Neural progenitor cell (in vitro differentiated cells): ENCODE results near the gene OR4M1.
"Not testable (repeated sequence)": the region's sequence is repeated elsewhere in the genome, so short reads cannot be mapped to it uniquely, and the experiment has no call there.

Experiments
- EZH2phosphoT487 ChIP-seq: fragments of 200-600 bp; sonication (generic); IDR thresholded peaks from 2 replicates; pipeline ENCODE4 v1.6.1; 2017; ENCODE audit warnings: antibody characterized with exemption
- TF ChIP-seq, protein P1 (sequence below): fragments of 200-600 bp; sonication (generic); IDR thresholded peaks from 2 replicates; pipeline ENCODE4 v1.5.1; 2017; ENCODE audit warnings: antibody characterized with exemption, mild to moderate bottlenecking

DNA sequence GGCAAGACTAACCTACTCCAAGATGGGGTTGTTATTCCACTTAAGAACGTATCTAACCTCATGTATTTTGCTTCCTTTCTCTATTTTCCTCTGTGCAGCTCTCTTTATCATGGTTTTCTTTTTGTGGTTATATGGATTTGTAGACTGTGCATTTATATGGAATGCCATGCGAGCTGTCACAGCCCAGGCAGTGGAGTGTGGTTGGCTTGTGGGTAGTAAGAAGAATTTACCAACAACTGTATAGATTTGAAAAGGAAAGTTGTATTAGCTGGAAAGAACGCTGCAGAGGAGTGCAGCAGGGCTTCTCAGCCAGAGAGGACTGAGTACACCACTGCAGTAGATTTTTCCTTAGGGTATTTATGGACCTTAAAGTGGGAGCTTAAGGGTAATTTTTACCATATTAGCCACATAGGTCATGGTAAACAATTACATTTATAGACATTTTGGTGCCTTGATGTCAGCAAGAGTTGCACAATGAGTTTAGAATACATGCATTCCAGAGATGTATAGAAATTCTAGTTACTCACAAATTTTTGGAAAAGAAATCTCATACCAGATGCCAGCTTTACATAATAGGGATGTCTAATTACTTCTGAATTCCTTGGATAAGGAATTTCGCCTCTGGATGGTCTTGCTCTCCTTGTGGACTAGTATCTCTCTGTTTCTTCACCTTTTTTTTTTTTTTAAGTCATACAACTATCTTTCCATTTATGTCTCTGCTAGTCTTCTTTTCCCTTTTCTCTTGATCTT lies 40.0 kb downstream of the OR4M1 start:
- TF ChIP-seq, protein P1, sequence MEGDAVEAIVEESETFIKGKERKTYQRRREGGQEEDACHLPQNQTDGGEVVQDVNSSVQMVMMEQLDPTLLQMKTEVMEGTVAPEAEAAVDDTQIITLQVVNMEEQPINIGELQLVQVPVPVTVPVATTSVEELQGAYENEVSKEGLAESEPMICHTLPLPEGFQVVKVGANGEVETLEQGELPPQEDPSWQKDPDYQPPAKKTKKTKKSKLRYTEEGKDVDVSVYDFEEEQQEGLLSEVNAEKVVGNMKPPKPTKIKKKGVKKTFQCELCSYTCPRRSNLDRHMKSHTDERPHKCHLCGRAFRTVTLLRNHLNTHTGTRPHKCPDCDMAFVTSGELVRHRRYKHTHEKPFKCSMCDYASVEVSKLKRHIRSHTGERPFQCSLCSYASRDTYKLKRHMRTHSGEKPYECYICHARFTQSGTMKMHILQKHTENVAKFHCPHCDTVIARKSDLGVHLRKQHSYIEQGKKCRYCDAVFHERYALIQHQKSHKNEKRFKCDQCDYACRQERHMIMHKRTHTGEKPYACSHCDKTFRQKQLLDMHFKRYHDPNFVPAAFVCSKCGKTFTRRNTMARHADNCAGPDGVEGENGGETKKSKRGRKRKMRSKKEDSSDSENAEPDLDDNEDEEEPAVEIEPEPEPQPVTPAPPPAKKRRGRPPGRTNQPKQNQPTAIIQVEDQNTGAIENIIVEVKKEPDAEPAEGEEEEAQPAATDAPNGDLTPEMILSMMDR: not testable (repeated sequence)
- not testable (repeated sequence) for TF ChIP-seq EZH2phosphoT487
